HG02623 (cell line): Measurements from ENCODE around the gene AJM1.
A peak's percentile ranks its signal among the peaks of the same experiment; 100 is the strongest.

Experiments used
- ATAC-seq: cut with Tn5 transposase; IDR thresholded peaks from one replicate; pipeline ENCODE4 v1.9.1; 2021; ENCODE audit warnings: moderate library complexity; ENCODE audit not compliant: unreplicated experiment

The AJM1 gene

DNA sequence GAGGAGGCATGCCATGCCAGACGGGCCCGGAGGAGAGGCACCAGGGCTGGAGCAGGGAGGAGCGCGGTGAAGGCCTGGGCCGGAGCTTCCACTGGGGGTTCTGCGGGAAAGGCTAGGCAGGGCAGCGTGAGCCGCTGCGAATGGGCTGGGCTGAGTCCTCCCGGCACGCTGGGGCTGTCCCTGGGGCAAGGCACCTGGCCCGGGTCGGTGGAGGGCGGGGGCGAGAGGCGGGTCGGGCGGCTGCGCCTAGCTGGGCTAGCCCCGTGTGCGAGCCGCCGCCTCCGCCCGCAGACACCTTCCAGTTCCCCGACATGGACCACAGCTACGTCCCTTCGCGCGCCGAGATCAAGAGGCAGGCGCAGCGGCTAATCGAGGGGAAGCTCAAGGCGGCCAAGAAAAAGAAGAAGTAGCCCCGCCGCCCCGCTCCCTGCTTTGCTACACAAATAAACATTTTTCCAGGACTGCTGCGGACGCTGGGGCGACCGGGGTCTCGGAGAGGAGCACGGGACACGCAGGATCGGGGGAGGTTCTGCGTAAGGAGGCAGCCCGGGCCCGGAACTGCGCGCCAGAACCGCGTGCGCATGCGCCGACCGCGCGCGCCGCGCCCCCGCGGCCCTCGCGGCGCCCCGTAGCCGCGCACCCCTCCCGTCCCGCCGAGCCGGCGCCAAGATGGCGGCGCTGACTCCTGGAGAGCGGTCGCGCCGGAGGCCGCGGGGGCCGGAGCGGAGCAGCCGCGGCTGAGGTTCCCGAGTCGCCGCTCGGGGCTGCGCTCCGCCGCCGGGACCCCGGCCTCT lies 34.8 kb upstream of the AJM1 start, which contains the start of gene RABL6:
Gene RABL6, plus strand, starts transcription at position 668 of the 794 bp plus-strand sequence. CDS start 249 bp downstream, outside the sequence.
- peak; percentile 70 for ATAC-seq

DNA sequence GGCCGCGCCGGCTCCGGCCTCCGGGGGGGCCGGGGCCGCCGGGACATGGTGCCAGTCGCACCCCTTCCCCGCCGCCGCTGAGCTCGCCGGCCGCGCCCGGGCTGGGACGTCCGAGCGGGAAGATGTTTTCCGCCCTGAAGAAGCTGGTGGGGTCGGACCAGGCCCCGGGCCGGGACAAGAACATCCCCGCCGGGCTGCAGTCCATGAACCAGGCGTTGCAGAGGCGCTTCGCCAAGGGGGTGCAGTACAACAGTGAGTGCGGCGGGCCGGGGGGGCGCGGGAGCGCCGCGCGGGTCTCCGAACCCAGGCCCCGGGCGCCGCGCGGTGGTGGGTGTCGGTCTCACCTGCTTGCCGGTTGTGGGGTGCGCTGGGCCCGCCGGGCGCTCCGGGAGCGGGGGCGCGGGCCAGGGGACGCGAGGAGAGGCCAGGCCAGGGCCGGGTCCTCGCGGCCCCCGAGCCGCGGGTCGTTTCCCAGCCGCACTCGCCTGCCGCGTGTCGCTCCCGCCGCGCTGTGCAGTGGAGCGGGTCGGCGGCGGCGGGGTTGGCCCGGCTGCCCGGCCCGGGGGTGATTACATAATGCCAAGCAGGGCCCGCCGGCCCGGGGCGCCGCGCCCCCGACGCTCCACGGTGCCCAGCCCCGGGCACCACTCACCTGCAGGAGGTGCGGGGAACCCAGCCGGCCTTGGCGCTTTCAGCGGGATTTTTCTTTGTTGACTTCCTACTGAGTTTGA lies 34.0 kb upstream of the AJM1 start:
- ATAC-seq = peak; percentile 23

DNA sequence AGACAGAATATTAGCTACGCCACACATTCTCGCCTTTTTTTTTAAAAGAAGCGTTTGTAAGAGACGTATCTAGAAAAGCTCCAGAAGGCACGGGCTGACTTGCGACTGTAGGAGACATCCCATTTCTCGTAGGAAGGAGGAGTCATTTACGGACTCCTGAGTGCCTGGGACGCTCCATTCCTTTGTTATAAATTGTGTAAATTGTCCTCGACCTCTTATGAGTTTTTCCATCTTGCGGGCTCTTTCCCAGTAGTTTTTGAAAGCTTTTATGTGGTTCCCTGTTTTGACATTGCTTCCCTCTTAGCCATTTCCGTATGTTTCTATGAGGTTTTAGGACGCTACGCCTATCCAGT lies 33.5 kb upstream of the AJM1 start:
- ATAC-seq = no peak

DNA sequence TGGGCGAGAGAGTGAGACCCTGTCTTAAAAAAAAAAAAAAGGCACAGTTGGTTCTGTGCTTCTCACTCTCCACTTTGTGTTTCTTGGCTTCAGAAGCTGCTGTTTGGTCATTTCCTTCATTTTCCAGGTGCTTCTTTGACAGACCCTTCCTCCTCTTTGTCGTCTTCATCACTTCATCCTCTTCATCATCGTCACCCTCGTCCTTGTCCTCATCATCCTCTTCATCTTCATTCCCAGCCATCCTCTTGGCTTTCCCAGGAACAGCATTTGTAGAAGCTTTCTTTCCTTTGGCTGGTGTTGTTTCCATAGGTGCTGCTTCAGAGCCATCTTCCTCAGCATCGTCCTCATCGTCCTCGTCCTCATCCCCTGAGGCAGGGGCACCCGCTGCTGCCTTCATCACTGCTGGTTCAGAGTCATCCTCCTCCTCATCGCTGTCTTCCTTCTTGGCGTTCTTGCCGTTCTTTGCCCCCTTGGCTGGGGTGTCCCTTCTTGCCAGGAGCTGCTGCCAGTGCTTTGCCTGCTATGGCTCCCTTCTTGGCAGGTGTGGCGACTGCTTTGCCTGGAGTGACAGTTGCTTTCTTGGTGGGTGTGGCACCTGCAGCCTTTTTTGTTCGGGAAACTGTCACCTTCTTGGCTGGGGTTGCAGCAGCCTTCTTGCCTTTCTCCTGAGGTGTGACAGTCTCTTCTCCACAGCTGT lies 27.4 kb upstream of the AJM1 start:
- ATAC-seq = no peak

DNA sequence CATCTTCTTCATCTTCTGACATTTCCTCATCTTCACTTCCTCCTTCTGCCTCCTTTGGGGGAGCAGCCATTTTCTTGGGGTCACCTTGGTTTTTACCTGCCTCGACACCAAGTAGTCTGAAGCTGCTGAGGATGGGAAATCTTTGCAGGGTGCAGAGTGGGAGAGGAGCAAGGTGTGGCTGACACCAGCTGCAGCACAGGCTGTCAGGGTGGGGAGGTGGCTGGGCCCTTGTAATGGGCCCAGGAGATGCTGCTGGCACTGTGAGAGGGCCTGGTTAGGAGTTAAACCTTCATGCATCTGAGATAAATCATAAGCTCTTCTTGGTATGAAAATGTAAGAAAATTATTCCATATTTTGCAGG lies 26.9 kb upstream of the AJM1 start:
- no peak for ATAC-seq

DNA sequence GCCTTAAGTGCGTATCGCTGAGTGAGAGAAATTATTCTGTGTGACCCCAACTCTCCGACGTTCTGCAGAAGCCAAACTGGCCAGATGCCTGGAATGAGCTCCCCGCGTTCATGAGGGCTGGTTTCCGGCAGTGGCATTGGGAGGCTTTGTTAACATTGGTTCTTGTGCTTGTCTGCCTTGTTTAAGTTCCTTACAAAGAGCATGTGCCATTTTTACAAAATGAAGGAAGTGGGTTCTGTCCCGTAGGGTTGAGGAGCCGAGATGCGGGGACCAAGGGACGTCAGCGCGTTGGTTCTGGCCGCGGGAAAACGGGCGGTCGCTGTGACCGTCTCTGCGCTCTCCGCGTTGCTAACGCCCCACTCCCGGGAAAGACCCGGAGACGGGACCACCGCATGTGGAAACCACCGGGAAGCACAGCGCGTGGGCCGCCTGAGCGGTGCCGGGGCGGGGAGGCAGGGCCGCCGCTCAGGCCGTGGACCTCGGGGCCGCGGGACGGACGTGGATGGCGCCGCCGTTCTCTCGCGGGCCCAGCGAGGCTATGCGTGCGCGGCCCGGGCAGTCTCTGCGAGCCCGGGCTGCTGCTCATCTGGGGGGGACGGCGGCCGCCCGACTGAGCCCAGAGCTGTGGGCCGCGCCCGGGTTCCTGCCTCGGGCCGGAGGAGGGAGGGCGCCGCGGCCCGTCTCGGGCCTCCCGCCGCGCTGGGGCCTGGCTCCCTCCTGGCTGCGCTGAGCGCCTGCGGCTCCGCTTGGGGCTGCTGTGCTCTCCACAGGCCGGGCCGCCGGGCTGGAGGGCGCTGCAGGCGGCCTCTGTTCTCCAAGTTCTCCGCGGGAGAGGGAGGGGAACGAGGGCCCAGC lies 21.1 kb upstream of the AJM1 start:
- no peak for ATAC-seq

DNA sequence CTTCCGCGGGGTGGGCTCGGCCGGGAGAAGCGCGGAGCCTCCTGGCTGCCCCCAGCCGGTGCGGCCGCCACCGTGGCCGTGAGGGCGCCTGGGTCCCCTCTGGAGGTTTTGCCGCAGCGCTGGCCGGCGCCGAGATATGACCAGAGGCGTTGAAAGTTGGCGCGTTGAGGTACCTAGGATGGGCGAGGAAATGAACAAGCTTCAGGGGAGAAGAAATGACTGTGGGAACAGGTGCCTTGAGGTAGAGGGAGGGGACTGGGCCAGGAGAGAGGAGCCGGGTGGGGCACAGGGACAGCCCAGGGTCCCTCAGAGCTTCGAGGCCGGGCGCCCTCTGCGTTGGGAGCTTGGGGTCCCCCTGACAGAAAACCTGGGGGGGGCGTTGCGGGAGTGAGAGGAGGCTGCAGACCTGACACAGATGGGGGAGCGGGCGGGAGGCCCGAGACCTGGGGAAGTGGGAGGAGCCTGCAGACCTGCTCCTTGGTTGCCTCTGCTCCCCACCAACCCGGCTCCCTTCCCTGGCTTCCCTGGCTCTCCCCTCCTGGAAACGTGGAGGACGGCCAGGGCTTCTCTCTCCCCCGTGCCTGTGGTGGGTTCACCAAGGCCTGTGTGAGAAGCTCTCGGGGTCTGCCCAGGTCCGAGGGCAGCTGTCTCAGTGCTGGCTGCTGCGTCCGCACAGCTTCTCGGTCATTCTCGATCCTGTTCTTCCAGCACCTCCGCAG lies 20.3 kb upstream of the AJM1 start:
- no peak for ATAC-seq

DNA sequence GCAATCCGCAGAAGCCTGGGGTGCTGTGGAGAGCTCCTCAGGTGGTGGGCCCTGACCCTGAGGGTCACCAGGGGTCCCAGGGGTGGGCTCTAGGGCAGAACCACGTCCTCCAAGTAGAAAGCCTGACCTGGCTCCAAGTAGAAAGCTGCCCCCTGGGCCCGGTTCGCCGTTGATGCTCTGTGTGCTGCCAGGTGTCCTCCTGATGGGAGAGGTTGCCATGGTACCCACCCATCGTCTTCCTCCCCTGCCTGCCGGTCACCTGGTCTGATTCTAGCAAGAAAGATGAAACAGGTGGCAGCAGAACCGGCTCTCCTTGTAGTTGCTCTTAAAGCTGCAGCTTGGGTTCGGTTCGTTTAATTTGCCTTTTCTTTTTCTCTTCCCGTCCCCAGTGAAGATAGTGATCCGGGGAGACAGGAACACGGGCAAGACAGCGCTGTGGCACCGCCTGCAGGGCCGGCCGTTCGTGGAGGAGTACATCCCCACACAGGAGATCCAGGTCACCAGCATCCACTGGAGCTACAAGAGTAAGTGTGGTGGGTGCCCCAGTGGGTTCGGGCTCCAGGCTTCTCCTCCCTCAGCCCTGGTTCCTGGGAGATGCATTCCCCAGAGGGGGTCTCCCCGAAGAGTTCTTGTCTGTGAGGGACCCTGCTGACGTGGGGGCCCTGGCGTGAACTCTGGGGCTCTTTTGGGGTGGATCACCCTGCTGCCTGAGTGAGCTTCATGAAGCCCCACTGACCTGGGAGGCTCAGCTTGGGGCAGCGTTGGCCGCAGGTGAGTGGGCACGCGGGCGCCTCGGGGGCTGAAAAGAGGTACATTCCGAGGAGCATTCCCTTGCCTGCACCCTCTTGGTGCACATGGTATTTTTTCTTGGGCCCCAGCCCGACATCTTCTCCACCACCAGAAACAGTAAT lies 18.9 kb upstream of the AJM1 start:
- no peak for ATAC-seq

DNA sequence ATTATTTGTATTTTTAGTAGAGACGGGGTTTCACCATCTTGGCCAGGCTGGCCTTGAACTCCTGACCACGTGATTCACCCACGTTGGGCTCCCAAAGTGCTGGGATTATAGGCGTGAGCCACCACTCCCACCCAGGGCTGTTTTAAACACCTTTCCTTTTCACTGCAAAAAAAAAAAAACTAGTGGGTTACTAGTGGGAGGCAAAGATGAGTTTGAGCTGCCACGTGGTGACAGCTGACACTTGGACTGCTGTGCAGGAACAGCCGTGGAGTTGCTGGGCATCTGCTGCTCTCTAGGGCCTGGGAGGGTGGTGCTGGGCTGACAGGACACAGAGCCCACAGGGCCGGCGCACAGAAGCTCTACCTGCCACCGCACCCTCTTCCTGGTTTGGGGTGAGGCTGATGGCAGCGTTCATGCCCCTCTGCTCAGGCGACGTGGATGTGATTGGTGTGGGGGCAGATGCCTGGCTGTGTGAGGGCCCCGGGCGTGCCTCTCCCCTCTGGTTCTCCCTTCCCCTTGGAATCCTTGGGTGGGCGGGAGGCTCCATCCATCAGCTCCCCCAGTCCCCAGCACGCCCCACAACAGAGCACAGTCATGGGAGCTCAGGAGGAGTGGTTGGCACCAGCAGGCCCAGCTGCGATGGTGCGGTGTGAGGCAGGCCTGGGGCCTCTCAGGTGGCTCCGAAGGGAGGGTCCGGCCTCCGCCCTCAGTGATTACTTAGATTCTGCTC lies 17.6 kb upstream of the AJM1 start:
- no peak for ATAC-seq

DNA sequence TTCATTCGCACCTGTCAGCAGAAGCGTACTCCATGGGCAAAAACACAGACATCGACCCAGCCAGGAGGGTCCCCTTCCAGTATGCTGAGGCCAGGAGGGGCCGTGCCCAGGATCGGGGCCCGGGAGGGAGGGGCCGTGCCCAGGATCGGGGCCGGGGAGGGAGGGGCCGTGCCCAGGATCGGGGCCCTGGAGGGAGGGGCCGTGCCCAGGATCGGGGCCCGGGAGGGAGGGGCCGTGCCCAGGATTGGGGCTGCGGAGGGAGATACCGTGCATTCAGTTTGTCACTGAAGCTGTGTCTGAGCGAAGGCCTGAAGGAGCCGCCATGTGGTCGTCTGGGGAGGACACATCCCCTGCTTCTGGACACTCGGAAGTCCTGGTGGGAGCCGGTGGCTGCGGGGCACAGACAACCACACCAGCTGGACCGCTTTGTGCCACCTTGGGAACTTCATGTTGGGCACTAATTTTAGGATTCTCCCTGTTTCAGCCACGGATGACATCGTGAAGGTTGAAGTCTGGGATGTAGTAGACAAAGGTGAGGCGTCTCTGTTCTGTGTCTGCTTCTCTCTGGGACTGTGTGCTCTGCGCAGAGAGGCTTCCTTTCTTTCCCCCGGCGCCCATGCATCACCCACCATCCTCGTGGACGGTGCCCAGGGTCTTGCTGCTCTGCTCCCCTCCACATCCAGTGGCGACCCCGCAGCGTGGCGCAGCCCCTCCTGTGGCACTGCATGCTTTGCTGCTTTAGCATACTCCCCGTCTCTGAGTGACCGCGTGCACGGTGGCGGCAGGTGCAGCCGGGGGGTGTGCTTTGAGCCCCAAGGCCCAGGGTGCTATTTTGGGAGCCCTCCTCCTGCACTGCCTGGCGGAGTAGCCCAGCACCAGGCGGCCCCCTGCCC lies 16.7 kb upstream of the AJM1 start:
- no peak for ATAC-seq

DNA sequence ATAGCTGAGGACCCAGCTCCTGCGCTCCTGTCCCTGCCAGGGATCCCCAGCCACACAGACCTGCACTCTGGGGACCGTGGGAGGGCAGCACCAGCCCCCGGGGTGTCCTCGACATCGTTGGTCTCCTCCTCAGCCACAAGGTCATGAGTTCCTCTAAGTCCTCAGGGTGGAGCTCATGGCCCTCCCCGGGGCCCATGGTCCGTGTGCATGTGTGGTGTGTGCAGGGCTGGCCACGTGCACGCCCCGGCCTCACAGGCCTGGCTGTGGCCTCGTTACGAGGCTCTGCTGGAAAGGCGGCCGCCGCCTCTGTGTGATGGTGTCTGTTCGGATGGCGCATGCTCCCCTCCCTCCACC lies 16.1 kb upstream of the AJM1 start:
- no peak for ATAC-seq

DNA sequence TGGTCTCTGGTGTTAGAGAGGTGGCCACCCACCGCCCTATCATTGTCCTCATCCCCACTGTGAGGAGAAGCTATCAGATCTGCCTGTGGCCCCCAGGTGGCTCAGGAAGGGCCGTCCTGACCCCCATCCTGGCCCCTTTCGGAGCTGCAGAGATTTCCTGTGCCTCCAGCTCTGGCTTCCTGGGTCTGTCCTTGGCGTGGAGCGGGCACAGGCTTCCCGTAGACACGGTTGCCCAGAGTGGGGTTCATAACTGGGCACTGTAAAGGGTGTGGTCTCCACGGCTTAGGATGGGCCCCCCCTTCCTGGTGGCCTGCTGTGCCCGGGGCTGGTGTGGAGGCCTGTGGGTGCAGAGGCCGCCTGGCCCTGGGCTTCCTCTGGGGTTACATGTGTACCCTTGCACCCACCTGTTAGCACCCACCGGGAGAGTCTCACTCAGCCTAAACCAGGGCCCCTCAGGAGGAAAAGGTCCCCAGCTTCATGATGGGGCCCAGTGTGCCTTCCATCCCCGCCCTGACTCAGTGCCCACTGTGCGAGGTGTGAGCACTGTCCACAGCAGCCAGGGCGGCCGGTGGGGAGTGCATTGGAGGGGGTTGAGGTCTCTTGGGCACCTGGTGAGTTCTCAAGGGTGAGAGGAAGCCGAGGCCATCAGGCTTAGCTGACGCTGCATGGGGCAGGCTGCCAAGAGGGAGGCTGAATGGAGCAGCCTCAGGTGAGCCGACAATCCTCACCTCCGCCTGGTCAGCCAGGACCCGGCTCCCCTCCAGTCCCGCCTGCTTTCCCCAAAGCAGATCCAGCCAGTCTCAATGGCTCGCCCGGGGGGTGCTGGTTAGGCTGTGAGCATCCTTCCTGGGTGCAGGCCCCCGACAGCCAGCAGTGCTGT lies 15.3 kb upstream of the AJM1 start:
- ATAC-seq = no peak

DNA sequence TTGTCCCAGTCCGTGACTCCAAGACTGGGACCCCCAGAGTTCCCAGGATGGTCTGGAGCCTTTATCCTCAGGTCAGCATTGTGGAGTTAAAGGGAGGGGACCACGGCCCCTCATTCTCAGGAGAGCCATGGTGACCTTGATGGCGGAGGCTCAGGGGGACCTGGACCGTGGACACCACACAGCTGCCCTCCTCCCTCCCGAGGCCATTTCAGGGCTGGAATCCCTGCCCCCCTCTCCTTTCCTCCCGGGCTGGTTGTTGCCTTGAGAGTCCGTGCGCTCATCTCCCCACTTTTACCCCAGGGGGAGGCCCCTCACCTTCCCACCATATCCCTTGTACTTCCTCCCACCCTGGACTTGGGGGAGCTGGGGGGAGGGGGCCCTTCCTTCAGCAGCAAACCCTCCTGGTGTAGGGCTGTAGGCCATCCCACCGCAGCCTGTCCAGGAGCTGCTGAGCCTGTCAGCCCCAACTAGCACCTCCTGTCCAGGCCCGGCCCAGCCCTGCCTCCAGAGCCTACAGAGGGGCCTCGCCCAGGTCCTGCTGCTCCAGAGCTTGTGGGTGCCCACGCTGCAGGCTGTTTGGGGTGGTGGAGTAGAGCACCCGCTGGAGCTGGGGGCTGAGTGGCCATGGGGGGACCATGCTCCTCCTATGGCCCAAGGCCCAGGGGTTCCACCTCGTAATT lies 14.3 kb upstream of the AJM1 start:
- no peak for ATAC-seq

DNA sequence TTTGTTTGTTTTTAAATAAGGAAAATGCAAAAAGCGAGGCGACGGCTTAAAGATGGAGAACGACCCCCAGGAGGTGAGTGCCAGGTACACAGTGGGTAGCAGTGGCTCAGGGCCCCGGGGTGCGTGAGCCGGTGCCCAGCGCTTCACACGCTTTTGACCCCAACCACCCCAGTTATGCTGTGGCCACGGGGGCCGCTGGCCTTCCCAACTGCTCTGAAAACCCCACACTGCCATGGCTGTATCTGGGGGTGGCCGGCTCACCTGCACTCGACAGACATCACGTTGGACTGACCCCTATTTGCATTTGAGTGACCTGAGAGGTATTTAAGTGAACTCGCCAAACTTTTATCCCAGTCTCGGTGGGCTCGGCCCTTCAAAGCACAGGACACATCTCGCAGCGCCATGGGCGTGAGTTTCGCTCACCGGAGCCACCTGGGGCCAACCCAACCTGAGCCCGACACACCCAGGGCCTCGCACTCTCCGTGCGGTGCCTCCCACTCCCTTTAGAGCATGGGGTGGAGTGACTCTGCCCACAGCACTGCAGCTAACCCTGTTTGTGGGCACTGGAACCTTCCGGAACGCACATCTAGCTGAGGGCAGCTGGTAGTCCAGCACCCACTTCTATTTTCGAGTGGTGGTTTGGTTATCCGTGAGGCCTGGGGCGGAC lies 13.7 kb upstream of the AJM1 start:
- no peak for ATAC-seq

DNA sequence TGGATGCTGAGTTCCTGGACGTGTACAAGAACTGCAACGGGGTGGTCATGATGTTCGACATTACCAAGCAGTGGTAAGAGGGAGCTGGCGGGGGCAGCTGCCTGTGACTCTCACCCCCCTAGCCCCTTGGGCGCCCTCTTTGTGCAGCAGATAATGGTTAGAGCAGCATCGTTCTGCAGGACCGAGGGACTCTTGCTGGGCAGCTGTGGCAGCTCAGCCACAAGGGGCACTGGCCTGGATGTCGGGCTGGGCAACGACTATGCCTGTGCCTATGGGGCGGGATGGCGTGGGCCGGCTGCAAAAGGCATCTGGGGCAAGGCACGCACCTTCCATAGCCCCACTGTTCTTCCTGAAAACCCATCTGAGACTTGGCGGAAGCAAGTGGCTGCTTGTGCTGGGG lies 12.9 kb upstream of the AJM1 start:
- no peak for ATAC-seq
